IPS-NIHi7 (cell line): Measurements from ENCODE around the gene MIA2.
"Not testable (repeated sequence)": the region's sequence is repeated elsewhere in the genome, so short reads cannot be mapped to it uniquely, and the experiment has no call there.

Experiments
- DNase-seq: peaks from one replicate; pipeline ENCODE4 v3.0.0; 2012; ENCODE audit warnings: mixed read lengths; ENCODE audit errors: extremely low spot score

MIA2 gene

DNA sequence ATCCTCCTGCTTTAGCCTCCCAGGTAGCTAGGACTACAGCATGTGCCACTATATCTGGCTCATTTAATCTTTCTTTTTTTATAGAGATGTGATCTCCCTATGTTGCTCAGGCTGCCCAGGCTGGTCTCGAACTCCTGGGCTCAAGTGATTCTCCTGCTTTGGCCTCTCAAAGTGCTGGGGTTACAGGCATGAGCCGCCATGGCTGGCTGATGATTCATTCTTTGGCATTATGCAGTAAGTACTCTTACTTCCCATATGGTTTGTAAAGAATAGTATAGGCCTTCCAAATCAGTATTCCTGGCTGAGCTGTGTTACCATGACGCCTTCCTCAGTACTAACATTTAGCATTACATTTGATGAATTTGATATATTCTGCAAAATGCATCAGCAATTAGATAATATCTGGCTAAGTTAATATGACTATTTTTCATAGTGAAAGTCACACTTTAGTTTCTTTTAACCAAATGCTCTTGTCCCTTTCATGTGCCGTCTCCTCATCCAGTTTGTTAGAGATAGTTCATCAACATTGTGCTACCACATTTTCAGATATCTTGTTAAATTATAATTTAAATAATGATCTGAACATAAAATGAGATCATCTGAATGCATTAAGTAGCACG is 3.2 kb upstream of the MIA2 start:
- no peak for DNase-seq

GRCh38 chr14:39231751-39232553 is 1.8 kb upstream of the MIA2 start:
- peak; percentile 57 for DNase-seq

DNA sequence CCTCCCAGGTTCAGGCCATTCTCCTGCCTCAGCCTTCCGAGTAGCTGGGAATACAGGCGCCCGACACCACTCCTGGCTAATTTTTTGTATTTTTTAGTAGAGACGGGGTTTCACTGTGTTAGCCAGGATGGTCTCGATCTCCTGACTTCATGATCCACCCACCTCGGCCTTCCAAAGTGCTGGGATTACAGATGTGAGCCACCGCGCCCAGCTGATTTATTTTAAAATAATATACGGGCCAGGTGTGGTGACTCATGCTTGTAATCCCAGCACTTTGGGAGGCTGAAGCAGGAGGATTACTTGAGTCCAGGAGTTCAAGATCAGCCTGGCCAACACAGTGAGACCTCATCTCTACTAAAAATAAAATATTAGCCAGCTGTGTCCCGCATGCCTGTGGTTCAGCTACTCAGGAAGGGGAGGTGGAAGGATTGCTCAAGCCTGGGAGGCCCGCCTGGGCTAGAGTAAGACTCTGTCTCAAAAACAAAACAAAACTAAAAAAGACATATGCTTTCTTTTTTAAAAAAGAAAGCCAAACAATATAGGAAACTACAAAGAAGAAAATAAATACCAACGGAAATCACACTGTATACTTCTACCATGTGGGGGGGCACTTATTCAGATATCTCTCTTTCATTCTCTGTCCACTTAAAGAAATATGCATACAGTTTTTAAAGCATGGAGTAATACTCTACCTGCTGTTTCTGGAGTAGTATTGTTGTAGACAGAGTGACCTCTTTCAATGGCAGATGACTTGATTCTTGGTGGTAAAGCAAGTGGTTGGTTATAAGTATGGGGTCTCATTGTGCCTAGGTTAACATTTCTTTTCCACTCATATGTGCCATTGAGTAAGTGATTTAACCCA is 930 bp upstream of the MIA2 start:
- DNase-seq: no peak

- DNase-seq: not testable (repeated sequence)
Observed at GRCh38 chr14:39234986-39235385, 1.3 kb downstream of the MIA2 start.

DNA sequence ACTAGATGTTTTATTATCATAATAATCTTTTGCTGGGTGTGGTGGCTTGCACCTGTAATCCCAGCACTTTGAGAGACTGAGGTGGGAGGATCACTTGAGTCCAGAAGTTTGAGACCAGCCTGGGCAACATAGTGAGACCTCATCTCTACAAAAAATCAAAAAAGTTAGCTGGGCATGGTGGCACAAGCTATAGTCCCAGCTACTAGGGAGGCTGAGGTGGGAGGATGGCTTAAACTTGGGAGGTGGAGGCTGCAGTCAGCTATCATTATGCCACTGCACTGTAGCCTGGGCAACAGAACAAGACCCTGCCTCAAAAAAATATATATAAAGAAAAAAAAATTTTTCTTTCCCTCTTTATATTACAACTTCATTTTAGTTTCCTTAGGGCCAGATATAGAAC is 1.8 kb downstream of the MIA2 start:
- DNase-seq: not testable (repeated sequence)

- DNase-seq: no peak
Observed at GRCh38 chr14:39240769-39241168, 7.1 kb downstream of the MIA2 start.

GRCh38 chr14:39241637-39242036 is 7.9 kb downstream of the MIA2 start:
- no peak for DNase-seq

DNA sequence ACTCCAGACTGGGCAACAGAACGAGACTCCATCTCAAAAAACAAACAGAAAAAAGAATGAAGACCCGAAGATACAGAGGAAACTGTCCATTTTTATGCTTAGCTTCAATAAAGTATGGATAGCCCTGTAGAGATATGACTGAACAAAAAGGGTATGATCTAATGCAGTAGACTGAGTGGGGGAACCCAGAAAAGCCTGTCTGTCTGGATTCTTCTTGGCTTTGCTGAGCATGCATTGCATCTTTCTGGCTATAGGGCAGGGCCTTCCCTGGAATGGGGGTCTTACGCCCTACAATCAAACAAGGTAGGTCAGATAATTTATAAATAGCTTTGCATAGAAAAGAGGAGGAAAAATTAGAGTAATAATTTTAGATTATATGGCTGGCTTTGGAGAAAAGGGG is 10.1 kb downstream of the MIA2 start:
- no peak for DNase-seq

DNA sequence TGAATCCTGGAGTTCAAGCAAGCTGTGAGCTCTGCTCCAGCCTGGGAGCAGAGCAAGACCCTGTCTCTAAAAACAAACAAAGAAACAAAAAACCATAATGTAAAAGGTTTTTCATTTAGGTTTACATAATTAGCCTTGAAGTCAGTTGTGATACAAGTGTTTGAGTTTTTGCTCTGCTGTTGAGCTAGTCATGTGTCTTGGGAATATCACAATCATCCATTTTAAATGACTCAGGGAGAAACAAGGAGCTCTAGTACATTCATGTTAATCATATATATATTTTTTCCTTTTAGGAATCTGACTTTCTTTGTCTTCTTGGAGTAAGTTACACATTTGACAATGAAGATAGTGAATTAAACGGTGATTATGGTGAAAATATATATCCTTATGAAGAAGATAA is 12.9 kb downstream of the MIA2 start:
- DNase-seq: no peak

GRCh38 chr14:39247256-39247655 is 13.5 kb downstream of the MIA2 start:
- no peak for DNase-seq

- no peak for DNase-seq
Observed at GRCh38 chr14:39251547-39251946, 17.8 kb downstream of the MIA2 start.

- DNase-seq: not testable (repeated sequence)
Observed at GRCh38 chr14:39257388-39257787, 23.7 kb downstream of the MIA2 start.

- no peak for DNase-seq
Observed at GRCh38 chr14:39258782-39259545, 25.2 kb downstream of the MIA2 start.

GRCh38 chr14:39260161-39260560 is 26.4 kb downstream of the MIA2 start:
- DNase-seq: not testable (repeated sequence)

DNA sequence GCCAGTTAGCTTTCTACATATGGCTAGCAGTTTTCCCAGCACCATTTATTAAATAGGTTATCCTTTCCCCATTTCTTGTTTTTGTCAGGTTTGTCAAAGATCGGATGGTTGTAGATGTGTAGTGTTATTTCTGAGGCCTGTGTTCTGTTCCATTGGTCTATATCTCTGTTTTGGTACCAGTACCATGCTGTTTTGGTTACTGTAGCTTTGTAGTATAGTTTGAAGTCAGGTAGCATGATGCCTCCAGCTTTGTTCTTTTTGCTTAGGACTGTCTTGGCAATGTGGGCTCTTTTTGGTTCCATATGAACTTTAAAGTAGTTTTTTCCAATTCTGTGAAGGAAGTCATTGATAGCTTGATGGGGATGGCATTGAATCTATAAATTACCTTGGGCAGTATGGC is 28.5 kb downstream of the MIA2 start:
- not testable (repeated sequence) for DNase-seq

DNA sequence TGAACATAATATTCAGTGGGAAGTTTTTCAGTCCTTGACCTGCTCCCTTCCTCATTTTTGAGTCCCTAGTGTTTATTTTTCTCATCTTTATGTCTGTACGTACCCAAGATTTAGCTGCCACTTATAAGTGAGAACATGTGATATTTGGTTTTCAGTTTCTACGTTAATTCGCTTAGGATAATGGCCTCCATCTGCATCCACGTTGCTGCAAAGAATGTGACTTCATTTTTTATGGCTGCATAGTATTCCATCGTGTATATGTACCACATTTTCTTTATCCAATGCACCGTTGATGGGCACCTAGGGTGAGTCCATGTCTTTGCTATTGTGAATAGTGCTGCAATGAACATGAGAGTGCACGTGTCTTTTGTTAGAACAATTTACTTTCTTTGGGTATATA is 30.3 kb downstream of the MIA2 start:
- no peak for DNase-seq

- DNase-seq: no peak
Observed at GRCh38 chr14:39264558-39264957, 30.8 kb downstream of the MIA2 start.

DNA sequence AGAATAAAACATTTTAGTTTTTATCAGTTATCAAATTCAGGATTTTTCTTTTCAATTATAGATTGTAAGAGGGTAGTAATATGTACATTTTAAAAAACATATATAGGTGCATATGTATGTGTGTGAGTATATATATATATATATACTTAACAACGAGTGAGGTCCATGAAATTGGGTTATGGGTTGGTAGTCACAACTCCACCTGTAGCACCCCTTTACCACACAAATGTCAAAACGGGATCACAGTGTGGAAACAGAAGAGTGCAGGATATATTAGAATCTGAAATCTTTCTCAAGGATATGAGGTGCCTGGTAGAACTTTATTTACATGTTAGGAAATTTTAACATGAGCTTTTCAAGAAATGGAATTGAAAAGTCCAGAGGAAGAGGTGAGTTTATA is 31.3 kb downstream of the MIA2 start:
- no peak for DNase-seq

GRCh38 chr14:39265806-39266524 is 32.2 kb downstream of the MIA2 start:
- DNase-seq: no peak

DNA sequence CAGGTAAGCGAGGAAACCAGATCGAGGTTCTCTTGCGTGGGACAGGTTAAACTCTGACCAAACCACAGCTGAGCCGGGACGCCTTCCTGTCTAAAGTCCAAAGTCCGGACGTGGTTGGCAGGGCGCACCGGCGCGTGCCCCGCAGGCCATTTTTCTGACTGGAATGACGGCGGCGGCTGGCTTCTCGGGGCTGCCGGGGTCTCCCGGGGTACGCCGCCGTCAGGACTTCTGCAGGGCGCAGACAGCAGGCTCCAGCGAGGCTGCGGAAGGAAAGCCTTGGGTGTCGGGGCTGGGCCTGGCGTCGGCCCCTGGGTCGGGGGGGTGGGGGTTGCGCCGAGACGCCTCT is 32.8 kb downstream of the MIA2 start:
- no peak for DNase-seq
